IgD-negative memory B cell (primary cell): ENCODE results near the gene EDC4. TPM values are rescaled to one million over a fixed set of nuclear protein-coding genes. Genes with fewer than 3 reads are reported as not detected.

Experiments
- polyA plus RNA-seq: library from polyadenylated mRNA; unstranded; fragments of 300-500 nt; fragmentation: Illumina TruSeq; gene quantifications from one replicate; pipeline ENCODE4 v1.2.3, GENCODE V29; 2021

EDC4 gene
- polyA plus RNA-seq, 1 donor from 2014 or later: 18.6 TPM

Other genes starting within 250 kb of the EDC4 start
- 14.5 TPM for gene CARMIL2, start 227.9 kb upstream of the EDC4 start, polyA plus RNA-seq
- gene ACD, start 212.8 kb upstream of the EDC4 start, polyA plus RNA-seq: 48.6 TPM
- 18.5 TPM for gene PARD6A, start 212.1 kb upstream of the EDC4 start, polyA plus RNA-seq
- 1.8 TPM for gene ENKD1, start 206.3 kb upstream of the EDC4 start, polyA plus RNA-seq
- gene C16orf86, start 206.2 kb upstream of the EDC4 start, polyA plus RNA-seq: 8.2 TPM
- 13.4 TPM for gene GFOD2, start 153.7 kb upstream of the EDC4 start, polyA plus RNA-seq
- 10.9 TPM for gene RANBP10, start 66.5 kb upstream of the EDC4 start, polyA plus RNA-seq
- gene TSNAXIP1, start 66.2 kb upstream of the EDC4 start, polyA plus RNA-seq: not detected
- 101 TPM for gene THAP11, start 30.7 kb upstream of the EDC4 start, polyA plus RNA-seq
- gene NUTF2, start 26.1 kb upstream of the EDC4 start, polyA plus RNA-seq: 111 TPM
- gene CENPT, start 25.4 kb upstream of the EDC4 start, polyA plus RNA-seq: 13.4 TPM
- 0.95 TPM for gene NRN1L, start 11.8 kb downstream of the EDC4 start, polyA plus RNA-seq
- 22.4 TPM for gene PSKH1, start 20.2 kb downstream of the EDC4 start, polyA plus RNA-seq
- gene CTRL, start 58.8 kb downstream of the EDC4 start, polyA plus RNA-seq: 2.1 TPM
- gene PSMB10, start 63.8 kb downstream of the EDC4 start, polyA plus RNA-seq: 510 TPM
- 0.81 TPM for gene LCAT, start 71.1 kb downstream of the EDC4 start, polyA plus RNA-seq
- 3.9 TPM for gene SLC12A4, start 95.6 kb downstream of the EDC4 start, polyA plus RNA-seq
- not detected for gene DPEP3, start 107.4 kb downstream of the EDC4 start, polyA plus RNA-seq
- 45.3 TPM for gene DPEP2, start 126.4 kb downstream of the EDC4 start, polyA plus RNA-seq
- not detected for gene DPEP2NB, start 142.9 kb downstream of the EDC4 start, polyA plus RNA-seq
- 35.8 TPM for gene DDX28, start 150.2 kb downstream of the EDC4 start, polyA plus RNA-seq
- gene DUS2, start 150.2 kb downstream of the EDC4 start, polyA plus RNA-seq: 68.3 TPM
- 47.2 TPM for gene NFATC3, start 212.3 kb downstream of the EDC4 start, polyA plus RNA-seq